ENCODE results near the gene SMAD7. TPM values are rescaled to one million over a fixed set of nuclear protein-coding genes. Genes with fewer than 3 reads are reported as not detected.

The SMAD7 gene
- total RNA-seq, 4 donors from 2014 or later = 33.6 to 78.4 (median 47.2) TPM

DNA sequence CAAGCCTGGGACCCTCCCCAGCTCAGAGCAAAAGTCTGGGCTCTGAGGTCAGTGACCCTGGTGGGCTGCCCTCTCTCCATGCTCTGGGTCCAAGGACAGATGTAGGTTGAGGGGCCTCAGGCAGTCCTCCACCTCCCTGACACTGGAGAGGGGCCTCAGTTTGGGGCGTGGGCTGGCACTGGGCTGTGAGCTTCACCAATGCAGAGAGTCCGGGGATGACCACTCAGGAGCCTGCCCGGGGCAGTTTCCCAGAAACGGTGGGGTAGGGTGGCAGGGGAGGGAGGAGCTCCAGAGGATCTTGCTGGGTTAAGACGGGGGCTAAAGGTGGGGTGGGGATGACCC is 40.5 kb upstream of the SMAD7 start:
- ATAC-seq (ENCODE audit: low FRiP score) (no peak), DNase-seq (ENCODE audit: low spot score) (no peak)
- TF ChIP-seq, protein P1, sequence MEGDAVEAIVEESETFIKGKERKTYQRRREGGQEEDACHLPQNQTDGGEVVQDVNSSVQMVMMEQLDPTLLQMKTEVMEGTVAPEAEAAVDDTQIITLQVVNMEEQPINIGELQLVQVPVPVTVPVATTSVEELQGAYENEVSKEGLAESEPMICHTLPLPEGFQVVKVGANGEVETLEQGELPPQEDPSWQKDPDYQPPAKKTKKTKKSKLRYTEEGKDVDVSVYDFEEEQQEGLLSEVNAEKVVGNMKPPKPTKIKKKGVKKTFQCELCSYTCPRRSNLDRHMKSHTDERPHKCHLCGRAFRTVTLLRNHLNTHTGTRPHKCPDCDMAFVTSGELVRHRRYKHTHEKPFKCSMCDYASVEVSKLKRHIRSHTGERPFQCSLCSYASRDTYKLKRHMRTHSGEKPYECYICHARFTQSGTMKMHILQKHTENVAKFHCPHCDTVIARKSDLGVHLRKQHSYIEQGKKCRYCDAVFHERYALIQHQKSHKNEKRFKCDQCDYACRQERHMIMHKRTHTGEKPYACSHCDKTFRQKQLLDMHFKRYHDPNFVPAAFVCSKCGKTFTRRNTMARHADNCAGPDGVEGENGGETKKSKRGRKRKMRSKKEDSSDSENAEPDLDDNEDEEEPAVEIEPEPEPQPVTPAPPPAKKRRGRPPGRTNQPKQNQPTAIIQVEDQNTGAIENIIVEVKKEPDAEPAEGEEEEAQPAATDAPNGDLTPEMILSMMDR (IDR thresholded peaks at IDR 0.05) = no peak

DNA sequence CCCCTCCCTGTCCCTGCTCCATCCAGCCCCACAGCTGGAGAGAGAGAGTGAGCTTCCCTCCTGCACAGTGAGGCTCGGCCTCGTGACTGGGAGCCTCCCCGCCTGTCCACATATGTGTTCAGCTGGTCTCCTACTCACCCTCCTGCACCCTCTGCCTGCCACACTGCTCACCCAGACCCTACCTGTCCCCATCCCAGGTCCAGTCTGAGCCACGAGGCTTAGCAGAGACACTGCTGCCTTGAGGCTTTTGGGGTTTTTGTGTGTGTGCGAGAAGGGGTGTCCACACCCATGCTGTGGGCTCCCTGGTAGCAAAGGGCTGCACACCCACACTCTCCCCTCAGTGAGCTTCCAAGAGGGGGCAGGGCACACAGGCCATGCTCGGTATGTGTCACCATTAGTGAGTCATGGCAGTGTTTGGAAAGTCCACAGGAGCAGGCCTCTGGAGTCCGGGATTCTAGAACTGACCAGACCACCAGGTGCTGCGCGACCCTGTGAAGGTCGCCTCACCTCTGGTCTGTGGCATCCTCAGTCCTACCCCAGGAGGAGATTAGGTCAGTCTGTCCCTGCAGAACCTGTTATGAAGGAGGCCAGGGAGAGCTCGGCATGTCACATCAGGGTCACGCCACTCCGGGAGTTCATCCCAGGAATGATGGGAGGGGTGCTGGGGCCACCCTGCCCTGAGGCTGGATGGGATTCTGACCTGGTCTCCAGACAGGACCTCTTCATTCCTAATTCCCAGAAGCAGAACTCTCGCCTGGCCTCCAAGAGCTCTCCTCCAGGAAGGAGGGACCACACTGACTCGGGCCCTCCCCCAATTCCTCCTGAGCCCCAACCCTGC is 39.9 kb upstream of the SMAD7 start:
- ATAC-seq (ENCODE audit: low FRiP score) (peak; percentile 51), DNase-seq (ENCODE audit: low spot score) (no peak)
- TF ChIP-seq, protein P1 (IDR thresholded peaks at IDR 0.05) = no peak

DNA sequence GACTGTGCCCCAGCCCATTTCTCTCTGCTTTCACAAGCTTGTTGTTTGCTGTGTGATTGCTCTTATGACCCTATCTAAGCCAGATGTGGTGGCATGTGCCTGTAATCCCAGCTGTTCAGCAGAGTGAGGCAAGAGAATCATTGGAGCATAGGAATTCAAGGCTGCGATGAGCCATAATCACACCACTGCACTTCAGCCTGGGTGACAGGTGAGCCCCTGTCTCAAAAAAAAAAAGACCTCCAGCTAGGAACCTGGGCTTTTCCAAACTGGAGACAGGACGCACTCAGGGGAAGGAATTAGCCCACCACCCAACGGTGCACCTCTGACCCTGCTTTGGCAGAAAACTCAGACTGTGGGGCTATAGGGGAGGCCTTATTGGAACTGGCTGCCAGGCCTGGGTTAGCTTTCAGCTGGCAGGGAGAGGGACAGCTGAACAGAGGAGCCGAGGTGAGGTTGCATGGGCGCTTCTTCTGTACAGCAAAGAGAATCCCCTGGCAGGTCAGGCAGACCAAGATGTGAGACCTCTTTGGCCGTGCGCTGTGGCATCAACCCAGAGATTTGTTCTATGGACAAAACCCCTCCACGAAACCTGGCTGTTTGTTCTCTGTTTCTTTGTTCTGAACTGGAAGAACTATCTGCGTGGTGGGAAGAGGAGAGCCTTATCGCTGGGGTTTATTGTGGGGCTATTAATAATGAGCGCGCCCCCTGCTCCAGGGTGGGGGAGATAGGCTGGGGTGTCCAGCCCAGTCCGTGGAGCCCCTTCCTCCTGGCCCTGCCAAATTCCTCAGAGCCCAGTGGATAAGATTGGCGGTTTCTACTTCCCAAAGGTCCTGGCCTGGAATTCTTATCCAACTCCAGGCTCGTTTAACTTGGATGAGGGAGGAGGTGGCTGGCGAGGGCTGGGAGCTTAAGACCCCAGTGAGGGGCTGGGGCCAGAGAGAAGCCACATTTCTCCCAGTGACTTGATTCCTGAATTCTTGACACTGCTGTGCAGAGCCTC is 38.8 kb upstream of the SMAD7 start:
- ATAC-seq (ENCODE audit: low FRiP score) (no peak), DNase-seq (ENCODE audit: low spot score) (no peak)
- TF ChIP-seq, protein P1 (IDR thresholded peaks at IDR 0.05) = no peak

DNA sequence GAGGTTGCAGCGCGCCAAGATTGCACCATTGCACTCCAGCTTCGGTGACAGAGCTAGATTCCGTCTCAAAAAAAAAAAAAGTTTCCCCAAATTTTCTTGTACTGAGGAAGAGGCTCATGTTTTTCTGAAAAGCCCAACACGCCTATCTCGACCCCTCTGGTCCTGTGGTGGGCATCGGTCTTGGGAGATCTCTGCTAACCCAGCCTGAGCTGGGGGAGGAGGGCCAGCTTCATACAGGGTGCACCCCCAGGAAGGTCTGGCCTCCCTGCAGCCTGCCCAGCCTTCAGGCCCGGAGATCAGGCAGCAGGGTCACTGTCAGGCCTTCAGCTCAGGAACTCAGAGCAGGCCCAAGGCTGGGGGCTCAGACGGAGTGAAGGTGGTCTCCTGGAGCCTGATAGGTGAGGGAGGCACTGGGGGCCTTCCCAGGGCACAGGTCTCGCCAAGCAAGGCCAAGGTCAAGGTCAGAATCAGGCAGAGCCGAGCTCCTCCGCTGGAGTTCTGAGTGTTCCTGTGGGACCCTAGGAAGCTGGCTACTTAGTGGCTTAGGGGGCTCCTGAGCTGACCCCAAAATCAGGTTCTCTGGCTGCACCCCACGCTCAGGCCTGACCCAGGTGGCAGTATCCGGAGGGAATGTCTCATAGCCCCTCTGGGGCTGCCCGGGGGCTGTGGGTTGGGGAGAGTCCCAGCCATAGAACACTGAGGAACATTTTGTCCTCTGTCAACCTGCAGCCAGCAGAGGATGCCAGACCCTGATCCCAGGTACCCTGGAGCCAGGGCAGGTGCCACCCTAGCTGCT is 37.9 kb upstream of the SMAD7 start:
- no peak for DNase-seq (ENCODE audit: low spot score)
- no peak for ATAC-seq (ENCODE audit: low FRiP score)
- TF ChIP-seq, protein P1 (IDR thresholded peaks at IDR 0.05) = no peak

DNA sequence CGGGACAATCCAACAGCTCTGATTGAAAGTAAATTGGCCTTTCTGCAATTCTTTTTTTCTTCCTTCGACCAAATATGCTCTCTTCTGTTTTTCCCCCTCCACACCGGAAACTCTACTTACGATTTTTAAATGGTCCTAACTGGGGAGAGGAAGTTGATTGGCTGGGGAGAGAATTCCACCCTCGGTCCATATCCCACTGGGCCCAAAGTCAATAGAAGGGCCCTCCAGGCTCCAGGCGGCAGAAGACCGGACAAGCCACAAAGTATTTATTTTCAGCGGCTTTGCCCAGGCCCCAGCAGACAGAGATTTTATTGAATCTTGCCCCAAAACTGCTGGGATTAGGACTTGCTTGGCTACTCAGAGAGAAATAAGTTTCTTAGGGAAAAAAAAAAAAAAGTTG is 37.1 kb upstream of the SMAD7 start:
- no peak for DNase-seq (ENCODE audit: low spot score)
- no peak for ATAC-seq (ENCODE audit: low FRiP score)
- TF ChIP-seq, protein P1 (IDR thresholded peaks at IDR 0.05) = no peak

DNA sequence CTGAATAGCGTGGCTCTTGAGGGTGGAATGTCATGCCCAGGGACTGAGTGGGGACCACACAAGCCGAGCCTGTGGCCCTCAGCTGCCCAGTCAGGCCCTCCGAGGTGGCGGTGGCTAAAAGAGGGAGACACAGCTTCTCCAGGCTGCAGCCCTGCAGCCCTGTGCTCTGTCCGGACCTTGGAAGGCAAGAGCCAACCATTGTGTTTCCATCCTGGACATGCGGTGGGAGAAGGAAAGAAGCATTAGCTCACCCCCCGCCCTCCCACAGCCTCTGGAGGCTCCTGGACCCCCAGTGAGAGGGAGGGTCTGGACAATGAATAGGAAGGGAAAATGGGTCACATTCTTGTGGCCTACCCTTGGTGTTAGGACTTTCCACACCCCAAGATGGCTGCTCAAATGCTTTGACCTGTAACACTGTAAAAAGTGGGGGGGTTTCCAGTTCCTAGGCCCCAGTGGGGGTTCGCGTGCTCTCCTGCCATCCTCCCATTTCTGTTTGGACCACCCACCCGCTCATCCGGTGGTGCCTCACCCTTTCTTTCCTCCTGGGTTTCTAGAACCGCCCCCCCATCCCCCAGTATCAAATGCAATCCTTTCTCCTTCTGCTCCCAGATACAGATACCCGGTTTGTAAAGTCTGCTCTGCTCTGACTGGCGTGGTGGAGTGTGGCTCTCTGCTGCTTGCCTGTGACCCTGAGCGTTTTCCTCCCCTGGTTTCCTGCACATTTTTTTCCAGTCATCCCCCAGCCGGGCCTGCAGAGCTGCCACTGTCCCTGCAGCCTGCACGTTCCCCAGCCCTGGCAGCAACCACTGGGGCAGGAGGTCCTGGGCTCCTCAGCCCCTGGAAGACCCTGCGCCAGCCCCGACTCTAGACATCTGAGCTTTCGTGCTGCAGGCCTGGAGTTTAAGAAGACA is 36.3 kb upstream of the SMAD7 start:
- DNase-seq (ENCODE audit: low spot score) = no peak
- no peak for ATAC-seq (ENCODE audit: low FRiP score)
- TF ChIP-seq, protein P1 (IDR thresholded peaks at IDR 0.05) = no peak
